H1 (cell line): ENCODE data around the gene PNPLA8. TPM values are rescaled to one million over a fixed set of nuclear protein-coding genes. Genes with fewer than 3 reads are reported as not detected.

Source experiments
- CTCF ChIA-PET: fragments of 300-600 bp; sonication (Branson Sonifier 250); formaldehyde crosslinking; loops from one replicate; lab custom pipeline; 2021; ENCODE audit not compliant: partially characterized antibody; lab: Charles Lee
- POLR2A ChIA-PET: fragments of 300-600 bp; sonication (Branson Sonifier 250); formaldehyde crosslinking; loops from one replicate; lab custom pipeline; 2021; ENCODE audit warnings: inconsistent platforms; ENCODE audit not compliant: partially characterized antibody; lab: Charles Lee
- DNase-seq, 2 experiments: peaks; one replicate each; pipeline versions ENCODE4 v3.0.0 to v3.0.0-alpha.2; 2010 to 2022; ENCODE audit warnings: low spot score in 2 of 2, low read depth in 1 of 2, mixed read lengths in 1 of 2
- FAIRE-seq: peaks from 2 replicates; lab custom pipeline; 2011; peaks lifted over from hg19 to GRCh38; lab: Jason Lieb, UNC
- H2AFZ ChIP-seq: 2 replicates; pipeline ENCODE4 v1.8.1; 2012; ENCODE audit warnings: low read length, inconsistent platforms
- H2AK5ac ChIP-seq: 2 replicates; pipeline ENCODE4 v1.6.1; 2013; ENCODE audit warnings: low read depth, low read length
- H2BK120ac ChIP-seq: replicated peaks from 2 replicates; pipeline ENCODE3; 2013; ENCODE audit warnings: low read depth, low read length, inconsistent platforms
- H2BK12ac ChIP-seq: 2 replicates; pipeline ENCODE4 v1.6.1; 2013; ENCODE audit warnings: low read depth, low read length
- H2BK15ac ChIP-seq: 2 replicates; pipeline ENCODE4 v1.6.1; 2013; ENCODE audit warnings: low read length
- H2BK20ac ChIP-seq: 2 replicates; pipeline ENCODE4 v1.6.1; 2013; ENCODE audit warnings: low read length
- H2BK5ac ChIP-seq: 2 replicates; pipeline ENCODE4 v1.6.1; 2013; ENCODE audit warnings: low read depth, low read length
- H3K14ac ChIP-seq: 2 replicates; pipeline ENCODE4 v1.6.1; 2013; ENCODE audit warnings: inconsistent platforms; ENCODE audit not compliant: insufficient read length
- H3K18ac ChIP-seq: 2 replicates; pipeline ENCODE4 v1.6.1; 2013; ENCODE audit warnings: low read length; ENCODE audit errors: extremely low read depth
- H3K23ac ChIP-seq: 2 replicates; pipeline ENCODE4 v1.6.1; 2013; ENCODE audit warnings: inconsistent platforms; ENCODE audit not compliant: insufficient read length
- H3K23me2 ChIP-seq: 2 replicates; pipeline ENCODE4 v1.6.1; 2013; ENCODE audit warnings: low read depth, low read length
- H3K27ac ChIP-seq: 2 replicates; pipeline ENCODE4 v1.6.1; 2011; ENCODE audit warnings: low read depth, low read length, inconsistent platforms
- H3K27me3 ChIP-seq, 4 experiments: replicated peaks in 1 of 4; 1 replicate in 1 of 4; 2 replicates in 3 of 4; pipeline versions ENCODE4 v1.6.1 to v1.8.1; 2011 to 2013; ENCODE audit warnings: low read length in 3 of 4, mild to moderate bottlenecking in 3 of 4, inconsistent platforms in 2 of 4, mixed read lengths in 2 of 4, moderate library complexity in 1 of 4; ENCODE audit not compliant: control insufficient read depth in 3 of 4, insufficient read depth in 3 of 4; ENCODE audit errors: extremely low read depth in 1 of 4
- H3K36me3 ChIP-seq, 4 experiments: 2 replicates each; pipeline versions ENCODE4 v1.6.1 to v1.8.1; 2011 to 2013; ENCODE audit warnings: mild to moderate bottlenecking in 4 of 4, low read length in 3 of 4, moderate library complexity in 2 of 4, control low read depth in 1 of 4, inconsistent platforms in 1 of 4; ENCODE audit not compliant: insufficient read depth in 4 of 4, control insufficient read depth in 2 of 4
- H3K4ac ChIP-seq: replicated peaks from 2 replicates; pipeline ENCODE3; 2013; ENCODE audit warnings: low read length, low read depth, mixed read lengths, inconsistent platforms; ENCODE audit not compliant: insufficient read length
- H3K4me1 ChIP-seq, 4 experiments: replicated peaks in 1 of 4; 1 replicate in 1 of 4; 2 replicates in 3 of 4; pipeline versions ENCODE4 v1.6.1 to v1.8.1; 2011 to 2013; ENCODE audit warnings: low read length in 3 of 4, inconsistent platforms in 2 of 4, mixed read lengths in 1 of 4; ENCODE audit not compliant: insufficient read depth in 4 of 4, control insufficient read depth in 3 of 4
- H3K4me2 ChIP-seq, 2 experiments: 2 replicates each; pipeline versions ENCODE4 v1.6.1 to v1.8.1; 2011 to 2013; ENCODE audit warnings: low read depth in 2 of 2, low read length in 2 of 2, control low read depth in 1 of 2, inconsistent platforms in 1 of 2, mild to moderate bottlenecking in 1 of 2; ENCODE audit not compliant: insufficient read depth in 1 of 2
- H3K4me3 ChIP-seq, 4 experiments: fragments of 200-600, 300-600 bp in 1 of 4; sonication (generic), shearing (Covaris generic), sonication (Bioruptor Twin) in 1 of 4; 2 replicates each; pipeline versions ENCODE4 v1.5.1 to v1.8.1; 2011 to 2016; ENCODE audit warnings: low read length in 4 of 4, low read depth in 3 of 4, control low read depth in 2 of 4, inconsistent platforms in 2 of 4, mild to moderate bottlenecking in 2 of 4, mixed read lengths in 1 of 4, moderate library complexity in 1 of 4; ENCODE audit not compliant: insufficient read depth in 2 of 4; ENCODE audit errors: extremely low read depth in 1 of 4
- H3K56ac ChIP-seq: replicated peaks from 2 replicates; pipeline ENCODE3; 2013; ENCODE audit warnings: low read depth, mild to moderate bottlenecking, mixed read lengths, low read length, inconsistent platforms; ENCODE audit not compliant: insufficient read length
- H3K79me1 ChIP-seq: 2 replicates; pipeline ENCODE4 v1.6.1; 2013; ENCODE audit warnings: low read depth, low read length, control low read depth
- H3K79me2 ChIP-seq, 2 experiments: 2 replicates each; pipeline versions ENCODE4 v1.6.1 to v1.8.1; 2012 to 2013; ENCODE audit warnings: low read length in 2 of 2, mild to moderate bottlenecking in 2 of 2, inconsistent platforms in 1 of 2; ENCODE audit not compliant: insufficient read depth in 2 of 2, control insufficient read depth in 1 of 2
- H3K9ac ChIP-seq, 4 experiments: replicated peaks in 1 of 4; 1 replicate in 1 of 4; 2 replicates in 3 of 4; pipeline versions ENCODE4 v1.6.1 to v1.8.1; 2011 to 2013; ENCODE audit warnings: low read depth in 3 of 4, low read length in 3 of 4, control low read depth in 2 of 4, mild to moderate bottlenecking in 2 of 4, moderate library complexity in 2 of 4, inconsistent platforms in 1 of 4; ENCODE audit errors: extremely low read depth in 1 of 4
- H3K9me3 ChIP-seq, 2 experiments: 2 replicates each; pipeline versions ENCODE4 v1.6.1 to v1.8.1; 2012 to 2013; ENCODE audit warnings: mild to moderate bottlenecking in 2 of 2, moderate library complexity in 2 of 2, control low read depth in 1 of 2, inconsistent platforms in 1 of 2, low read depth in 1 of 2, low read length in 1 of 2, mixed read lengths in 1 of 2; ENCODE audit not compliant: insufficient read depth in 2 of 2
- H4K20me1 ChIP-seq, 2 experiments: replicated peaks in 1 of 2; 2 replicates each; pipeline versions ENCODE3 to v1.8.1; 2011 to 2013; ENCODE audit warnings: inconsistent platforms in 2 of 2, low read length in 2 of 2, mild to moderate bottlenecking in 1 of 2; ENCODE audit not compliant: insufficient read depth in 2 of 2, control insufficient read depth in 1 of 2
- H4K5ac ChIP-seq: 2 replicates; pipeline ENCODE4 v1.6.1; 2013; ENCODE audit warnings: low read length, low read depth, mixed read lengths, inconsistent platforms; ENCODE audit not compliant: insufficient read length
- H4K8ac ChIP-seq: 2 replicates; pipeline ENCODE4 v1.8.0; 2013; ENCODE audit warnings: mild to moderate bottlenecking, moderate library complexity, low read length, inconsistent platforms; ENCODE audit not compliant: insufficient read depth; ENCODE audit errors: extremely low read depth
- H4K91ac ChIP-seq: replicated peaks from 2 replicates; pipeline ENCODE3; 2013; ENCODE audit warnings: low read length, mixed read lengths, inconsistent platforms; ENCODE audit not compliant: insufficient read length
- BCL11A ChIP-seq, 2 experiments: IDR thresholded peaks; one replicate each; pipeline ENCODE4 v1.6.1; 2011; ENCODE audit warnings: low read depth in 2 of 2, low read length in 2 of 2, mild to moderate bottlenecking in 2 of 2
- CBX5 ChIP-seq: fragments of 300-800, 300-1000 bp; sonication (generic); IDR thresholded peaks from 2 replicates; pipeline ENCODE4 v1.7.1; 2016; ENCODE audit warnings: antibody characterized with exemption, low read length, low read depth
- CEBPB ChIP-seq: IDR thresholded peaks from 2 replicates; pipeline ENCODE4 v1.6.1; 2012; ENCODE audit warnings: low read depth, low read length
- CHD1 ChIP-seq: IDR thresholded peaks from 2 replicates; pipeline ENCODE4 v1.6.1; 2012; ENCODE audit warnings: low read depth, low read length, improper control_type of control experiment
- CHD2 ChIP-seq: IDR thresholded peaks from 2 replicates; pipeline ENCODE4 v1.6.1; 2012; ENCODE audit warnings: low read length, improper control_type of control experiment
- SRF ChIP-seq: IDR thresholded peaks from 2 replicates; pipeline ENCODE4 v1.6.1; 2011; ENCODE audit warnings: mild to moderate bottlenecking, low read depth, low read length, moderate library complexity
- TCF12 ChIP-seq: IDR thresholded peaks from 2 replicates; pipeline ENCODE4 v1.6.1; 2011; ENCODE audit warnings: low read depth, mild to moderate bottlenecking, low read length
- TEAD4 ChIP-seq: IDR thresholded peaks from 2 replicates; pipeline ENCODE4 v1.6.1; 2012; ENCODE audit warnings: low read depth, low read length, inconsistent platforms, mixed read lengths
- YY1 ChIP-seq: IDR thresholded peaks from 2 replicates; pipeline ENCODE4 v1.6.1; 2011; ENCODE audit warnings: low read depth, mild to moderate bottlenecking, low read length
- polyA plus RNA-seq, 7 experiments: library from polyadenylated mRNA; depleted of rRNA in 3 of 7; stranded (reverse) in 5 of 7; unstranded in 2 of 7; fragments of >200 nt in 5 of 7; fragments of 200-250 nt in 2 of 7; gene quantifications; 1 replicate in 5 of 7; 2 replicates in 1 of 7; 4 replicates in 1 of 7; pipeline versions ENCODE4 v1.2.1 to v1.2.3, GENCODE V29; 2011 to 2013; ENCODE audit warnings: missing spikeins in 2 of 7, mixed read lengths in 2 of 7
- total RNA-seq: library from RNA; stranded (reverse); fragmentation: NEBNext Ultra II Directional; extraction: Animal tissue kit (Norgen Biotek cat#: 25700); gene quantifications from 2 replicates; pipeline ENCODE4 v1.2.1, GENCODE V29; 2021

PNPLA8 gene
- total and polyA plus RNA-seq, 2 of the 8 experiments (the other 6 are each of a cell fraction or from before 2014, with no cell fraction given): 3.8 to 11.2 TPM

GRCh38 chr7:108457871-108458270, 68.1 kb downstream of the PNPLA8 start:
- Histone ChIP-seq H4K8ac (no peak overlapping the region), H3K79me2 (no peaks in the 10 kb centered on the region), H2AK5ac (no peak overlapping the region), H4K91ac (no peak overlapping the region), H3K14ac (no peak overlapping the region), H3K36me3 (no peaks in the 10 kb centered on the region), H3K56ac (no peak overlapping the region), H4K20me1 (peaks cover 0 to 1% of the 10 kb centered on the region in 2 experiments), H3K4ac (no peak overlapping the region), H3K4me3 (no peak overlapping the region), H3K18ac (no peak overlapping the region), H3K23ac (no peak overlapping the region), H3K27me3 (peaks cover 6 to 44% (median 33%) of the 10 kb centered on the region in 4 experiments), H2BK15ac (no peak overlapping the region; the same call in 1 of the 2 replicates), H3K9ac (no peak overlapping the region), H3K4me1 (peaks cover 0 to 4% (median 2%) of the 10 kb centered on the region in 4 experiments; a peak in 3 of 7 replicates), H2BK20ac (no peak overlapping the region), H3K9me3 (no peaks in the 10 kb centered on the region), H3K27ac (no peak overlapping the region), H2BK120ac (no peak overlapping the region), H2BK12ac (no peak overlapping the region), H3K79me1 (no peaks in the 10 kb centered on the region), H3K4me2 (peak overlapping the region in 1 of 2 experiments; percentile 94; a peak in 1 of 4 replicates), H2AFZ (no peak overlapping the region), H3K23me2 (peaks cover 21% of the 10 kb centered on the region), H4K5ac (no peak overlapping the region), H2BK5ac (no peak overlapping the region)
- no peak for FAIRE-seq
- ChIA-PET POLR2A (no interaction called here), CTCF (interaction anchor here (0.6 to 2.8 kb wide), 4 partner anchors 7 to 39 kb away, joined by 3 to 13 read pairs (median 6); no protein-coding TSS in a partner anchor)
- TF ChIP-seq CBX5: no peak
- TF ChIP-seq CHD2: no peak
- TF ChIP-seq CEBPB: no peak
- TF ChIP-seq CHD1: no peak
- TF ChIP-seq TEAD4: no peak
- no peak for TF ChIP-seq YY1
- TF ChIP-seq BCL11A (IDR thresholded peaks at IDR 0.05; ENCODE audit: low read depth in 2 of 2, low read length in 2 of 2): no peak
- TF ChIP-seq TCF12: no peak
- TF ChIP-seq SRF: no peak
- DNase-seq: no peak
